Activated CD8-positive, alpha-beta memory T cell treated with anti-CD3 and anti-CD28 coated beads for 48 hours (primary cell): ENCODE data around the gene MEF2C.

ENCODE experiments used
- DNase-seq, 3 experiments: peaks; one replicate each; pipeline ENCODE4 v3.0.0-alpha.2; 2020; ENCODE audit warnings: low read depth in 2 of 3, low spot score in 2 of 3

MEF2C gene

DNA sequence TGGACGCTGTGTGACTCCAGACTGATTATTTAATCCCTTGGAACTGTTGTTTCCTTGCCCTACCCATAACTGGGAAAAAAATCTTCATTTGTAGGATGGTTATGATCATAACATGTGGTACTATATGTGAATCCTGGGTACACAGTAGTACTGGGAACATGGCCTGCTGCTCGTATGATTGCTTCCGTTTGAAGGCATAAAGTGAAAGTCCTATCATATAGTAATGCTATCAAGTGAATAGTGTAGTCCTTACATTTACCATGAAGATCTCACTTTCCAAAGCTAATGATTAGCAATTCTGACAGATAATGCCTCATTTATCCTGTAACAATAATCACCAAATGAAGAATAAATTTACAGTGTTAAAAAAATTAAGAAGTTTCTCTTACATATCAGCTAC, 53.2 kb downstream of the MEF2C start:
- no peak for DNase-seq

GRCh38 chr5:88829054-88829453, 53.9 kb downstream of the MEF2C start:
- no peak for DNase-seq

GRCh38 chr5:88827997-88828396, 55.0 kb downstream of the MEF2C start:
- DNase-seq: no peak

DNA sequence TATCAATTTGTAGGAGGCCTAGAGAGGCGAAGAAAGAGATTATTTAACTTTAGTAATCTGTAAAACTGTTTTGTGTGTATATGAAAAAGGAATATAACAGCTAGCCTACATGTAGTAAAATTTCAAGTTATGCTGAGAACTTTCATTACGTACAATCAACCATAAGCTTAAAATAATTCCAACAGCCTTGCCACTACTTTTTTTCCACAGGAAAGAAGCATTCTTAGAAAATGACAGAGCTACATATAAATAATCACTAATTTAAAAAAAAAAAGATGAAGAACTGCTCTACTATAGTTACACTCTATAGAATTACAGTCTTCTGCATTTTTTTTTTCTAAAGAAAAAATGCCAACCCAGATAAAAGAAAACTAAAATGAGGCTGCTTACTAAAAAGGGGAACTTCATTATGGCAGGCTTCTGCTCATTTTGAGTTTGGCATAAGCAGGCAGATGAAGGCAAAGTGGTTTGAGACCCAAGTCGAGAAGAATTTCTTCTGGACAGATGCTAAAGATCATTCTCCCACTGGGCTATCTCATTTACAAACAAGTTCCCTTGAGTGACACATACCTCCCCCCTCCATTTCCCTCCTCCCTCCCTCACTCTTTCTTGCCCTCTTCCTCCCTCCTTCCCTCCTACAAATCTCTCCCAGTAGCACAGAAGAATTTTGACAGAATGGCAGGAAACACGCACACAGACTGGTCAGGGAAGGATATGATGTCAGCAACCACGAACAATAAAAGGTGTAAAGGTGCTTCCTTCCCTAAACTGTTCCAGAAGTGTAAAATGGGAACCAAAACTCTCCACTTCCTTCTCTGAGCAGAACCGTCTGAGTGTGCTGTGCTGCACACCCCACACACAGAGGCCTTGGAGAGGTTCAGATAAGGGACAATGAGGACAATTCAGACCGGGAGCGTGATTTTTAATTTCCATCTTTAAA, 56.1 kb downstream of the MEF2C start:
- no peak for DNase-seq

- DNase-seq: no peak
Observed at GRCh38 chr5:88825584-88826315, 57.2 kb downstream of the MEF2C start.

GRCh38 chr5:88824892-88825583, 57.9 kb downstream of the MEF2C start:
- no peak for DNase-seq

- no peak for DNase-seq
Observed at GRCh38 chr5:88824141-88824540, 58.8 kb downstream of the MEF2C start.

DNA sequence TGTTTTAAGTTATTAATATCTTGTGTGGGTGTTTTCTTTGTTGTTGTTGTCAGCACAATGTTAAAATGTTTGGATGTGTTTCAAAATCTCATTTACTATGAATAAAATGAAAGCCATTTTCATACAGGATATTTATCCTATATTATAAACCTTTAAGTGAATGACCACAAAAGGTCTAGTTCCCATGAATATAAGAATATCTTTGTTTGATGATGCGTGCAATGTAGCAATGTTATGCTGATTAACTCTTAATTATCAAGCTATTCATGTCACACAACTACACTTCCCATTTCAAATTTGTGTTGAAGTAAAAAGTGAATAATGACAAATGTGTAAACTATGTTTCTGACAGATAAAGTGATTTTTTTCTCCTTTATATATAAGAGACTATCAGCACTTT, 59.8 kb downstream of the MEF2C start:
- no peak for DNase-seq

- DNase-seq: no peak
Observed at GRCh38 chr5:88821161-88821560, 61.8 kb downstream of the MEF2C start.

GRCh38 chr5:88820581-88820980, 62.4 kb downstream of the MEF2C start:
- no peak for DNase-seq

- DNase-seq: no peak
Observed at GRCh38 chr5:88819301-88819999, 63.5 kb downstream of the MEF2C start.

GRCh38 chr5:88818296-88818695, 64.7 kb downstream of the MEF2C start:
- DNase-seq: no peak

DNA sequence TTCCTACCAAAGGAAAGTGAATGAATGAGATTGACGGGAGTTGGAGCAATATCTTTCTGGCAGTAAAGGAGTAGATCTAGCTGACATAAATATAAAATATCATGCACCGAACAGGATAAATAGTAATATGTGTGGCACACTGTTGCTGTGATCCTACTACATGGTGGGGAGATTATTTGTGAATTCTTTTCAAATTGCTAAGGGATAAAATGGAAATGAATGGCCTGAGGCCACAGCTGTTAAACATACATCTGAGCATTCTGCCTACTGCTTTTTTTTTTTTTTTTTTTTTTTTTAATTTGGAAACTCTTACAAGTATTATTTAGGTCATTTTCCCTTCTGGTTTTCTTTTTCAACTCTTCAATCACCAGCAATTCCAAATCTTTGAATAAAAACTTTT, 66.8 kb downstream of the MEF2C start:
- no peak for DNase-seq

GRCh38 chr5:88815050-88815789, 67.8 kb downstream of the MEF2C start:
- DNase-seq: no peak

GRCh38 chr5:88813805-88814575, 69.0 kb downstream of the MEF2C start:
- no peak for DNase-seq

- no peak for DNase-seq
Observed at GRCh38 chr5:88813244-88813643, 69.7 kb downstream of the MEF2C start.

DNA sequence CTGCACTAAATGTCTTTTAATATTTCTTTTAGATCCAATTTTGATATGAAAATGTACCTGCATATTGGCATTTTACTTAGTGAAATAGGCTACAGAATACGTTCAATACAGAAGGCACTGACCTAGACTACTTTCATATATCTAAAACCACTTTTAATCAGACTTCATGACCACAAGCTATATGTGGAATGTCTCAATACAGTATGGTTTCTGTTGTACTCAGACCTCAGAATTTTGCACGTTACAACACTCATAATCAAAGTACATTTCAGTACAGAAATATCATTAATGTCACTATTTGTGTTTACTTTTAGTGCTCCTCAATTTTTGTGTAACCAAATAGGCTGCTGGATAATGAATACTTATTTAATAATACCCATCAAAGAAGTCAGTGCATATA, 74.8 kb downstream of the MEF2C start:
- DNase-seq: no peak

- no peak for DNase-seq
Observed at GRCh38 chr5:88807327-88807726, 75.7 kb downstream of the MEF2C start.

GRCh38 chr5:88806338-88806737, 76.6 kb downstream of the MEF2C start:
- no peak for DNase-seq
